NCI-H524 (cell line): ENCODE results near the gene ERBB4.

Experiments
- DNase-seq, 2 experiments: peaks; one replicate each; lab custom pipeline; 2025; lab: John Stamatoyannopoulos, UW

ERBB4 gene

GRCh38 chr2:212538305-212539071 is at the start of gene ERBB4:
TSS of gene ERBB4 (minus strand) at chr2:212538802. CDS start at chr2:212538530, 272 bp downstream.
- DNase-seq: no peak

- peak in 1 of 2 experiments; percentile 49 for DNase-seq
These were observed 41.5 kb upstream of the ERBB4 start for GRCh38 chr2:212580117-212580516.

DNA sequence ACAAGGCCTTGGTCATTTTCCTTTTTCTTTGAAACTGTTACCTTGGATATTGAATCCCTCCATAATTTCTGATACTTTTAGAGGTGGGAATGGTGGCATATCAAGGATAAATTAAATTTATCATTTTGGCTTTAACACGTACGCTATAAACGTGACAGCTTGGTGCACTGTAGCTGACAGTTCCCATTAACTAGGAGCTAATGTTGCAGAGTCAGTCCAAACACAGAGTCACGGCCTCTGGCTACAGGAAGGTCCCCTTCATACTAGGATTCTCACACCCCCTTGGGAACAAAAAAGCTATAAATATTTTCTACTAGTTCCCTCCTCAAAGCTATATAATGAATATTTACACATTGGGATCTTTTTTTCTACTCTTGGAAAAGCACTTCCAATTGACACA is 17.7 kb upstream of the ERBB4 start:
- no peak for DNase-seq

GRCh38 chr2:212554233-212554632 is 15.6 kb upstream of the ERBB4 start:
- peak in 1 of 2 experiments; percentile 63 for DNase-seq

DNA sequence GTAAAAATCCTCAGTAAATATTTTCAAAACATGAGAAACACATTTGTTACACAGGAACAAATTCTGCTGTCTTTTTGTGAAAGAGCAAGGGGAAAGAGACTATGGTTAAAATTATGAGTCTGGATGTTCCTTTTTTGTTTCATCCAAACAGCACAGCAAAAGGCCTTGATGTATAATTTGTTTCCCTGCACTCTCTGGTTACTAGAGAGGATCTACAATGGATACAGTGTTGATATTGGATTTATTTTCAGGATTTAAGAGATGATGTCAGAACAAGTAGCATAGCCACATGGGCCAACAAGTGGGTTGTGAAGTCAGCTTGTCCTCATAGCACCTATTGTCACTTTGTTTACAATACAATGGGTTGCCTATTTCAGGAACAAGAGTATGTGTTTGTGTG is 11.3 kb upstream of the ERBB4 start:
- DNase-seq: no peak

- no peak for DNase-seq
These were observed 10.9 kb upstream of the ERBB4 start for GRCh38 chr2:212549463-212549862.

- peak in 1 of 2 experiments; percentile 49 for DNase-seq
These were observed 9.8 kb upstream of the ERBB4 start for GRCh38 chr2:212548455-212548819.

- no peak for DNase-seq
These were observed 9.3 kb upstream of the ERBB4 start for GRCh38 chr2:212547716-212548454.

GRCh38 chr2:212546669-212547068 is 8.1 kb upstream of the ERBB4 start:
- DNase-seq: no peak

- DNase-seq: no peak
These were observed 1.7 kb upstream of the ERBB4 start for GRCh38 chr2:212540341-212540740.

- peak; percentile 52 to 68 for DNase-seq
These were observed 674 bp upstream of the ERBB4 start for GRCh38 chr2:212539072-212539880.

GRCh38 chr2:212537726-212538304 is 787 bp downstream of the ERBB4 start:
- peak in 1 of 2 experiments; percentile 36 for DNase-seq

GRCh38 chr2:212536817-212537725 is 1.5 kb downstream of the ERBB4 start:
- peak in 1 of 2 experiments; percentile 34 for DNase-seq

GRCh38 chr2:212535996-212536816 is 2.4 kb downstream of the ERBB4 start:
- DNase-seq: peak; percentile 64 to 72

DNA sequence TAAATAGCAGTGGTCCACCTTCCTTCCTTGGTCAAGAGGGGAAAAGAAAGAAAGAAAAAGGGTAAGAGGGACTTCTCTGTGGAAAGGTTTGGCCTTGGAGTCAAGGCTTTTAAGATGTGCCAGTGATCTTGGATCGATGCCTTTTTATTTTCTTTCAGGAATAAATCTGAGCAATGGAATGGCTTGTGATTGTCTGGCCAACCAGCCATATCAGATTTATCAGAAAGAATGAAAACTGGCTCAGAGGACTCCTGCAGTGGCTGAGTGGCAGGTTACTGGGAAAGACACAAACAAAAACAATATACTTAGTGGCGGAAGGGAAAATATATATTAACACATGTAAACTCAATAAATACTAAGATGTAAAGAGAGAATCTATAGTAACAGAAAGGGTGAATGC is 4.3 kb downstream of the ERBB4 start:
- DNase-seq: no peak

GRCh38 chr2:212532585-212532984 is 6.0 kb downstream of the ERBB4 start:
- DNase-seq: no peak

DNA sequence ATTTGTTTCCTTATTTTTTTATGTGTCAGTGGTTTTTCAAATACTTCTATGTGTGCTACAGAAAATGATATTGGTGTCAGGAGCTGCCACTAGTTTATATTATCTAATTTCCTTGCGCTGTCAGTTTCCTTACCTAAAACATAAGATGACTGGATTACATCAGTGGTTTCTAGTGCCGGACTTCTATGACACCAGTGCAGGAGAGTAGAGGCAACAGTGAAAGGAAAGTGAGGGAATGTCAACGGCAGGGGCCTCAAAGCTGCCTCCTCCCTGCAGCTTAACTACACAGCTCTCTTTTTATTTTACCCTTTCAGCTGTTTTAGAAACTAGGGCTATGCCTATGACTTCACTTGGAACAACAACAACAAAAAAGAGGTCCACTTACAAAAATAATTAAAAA is 6.5 kb downstream of the ERBB4 start:
- DNase-seq: no peak

- no peak for DNase-seq
These were observed 7.1 kb downstream of the ERBB4 start for GRCh38 chr2:212531499-212531898.

- no peak for DNase-seq
These were observed 7.6 kb downstream of the ERBB4 start for GRCh38 chr2:212530991-212531390.

GRCh38 chr2:212530373-212530772 is 8.2 kb downstream of the ERBB4 start:
- no peak for DNase-seq
